Vagina (tissue), 2 donors: Measurements from ENCODE around the gene SEMA3A. TPM values are rescaled to one million over a fixed set of nuclear protein-coding genes. Genes with fewer than 3 reads are reported as not detected.
"Not testable (repeated sequence)": the region's sequence is repeated elsewhere in the genome, so short reads cannot be mapped to it uniquely, and the experiment has no call there.

Experiments used
- DNase-seq, 2 donors: peaks; one replicate each; pipeline ENCODE4 v3.0.0-alpha.2; 2017; ENCODE audit errors: extremely low spot score in 2 of 2
- H3K27ac ChIP-seq: fragments of 200-600 bp; sonication (generic); one replicate; pipeline ENCODE4 v1.5.1; 2019
- H3K27me3 ChIP-seq: fragments of 200-600 bp; sonication (generic); one replicate; pipeline ENCODE4 v1.5.1; 2019
- H3K36me3 ChIP-seq, 2 donors: fragments of 200-600 bp; sonication (generic); one replicate each; pipeline ENCODE4 v1.5.1; 2017 to 2019
- H3K4me1 ChIP-seq: fragments of 200-600 bp; sonication (generic); one replicate; pipeline ENCODE4 v1.5.1; 2019
- H3K4me3 ChIP-seq, 2 donors: fragments of 200-600 bp; sonication (generic); 1 replicate in 1 of 2; 2 replicates in 1 of 2; pipeline ENCODE4 v1.5.1; 2016 to 2019
- H3K9me3 ChIP-seq: fragments of 200-600 bp; sonication (generic); one replicate; pipeline ENCODE4 v1.5.1; 2019
- POLR2A ChIP-seq, 2 donors: fragments of 450-650 bp; IDR thresholded peaks; one replicate each; pipeline ENCODE4 v1.6.1; 2017; ENCODE audit warnings: antibody characterized with exemption in 2 of 2, mild to moderate bottlenecking in 2 of 2, moderate library complexity in 2 of 2
- POLR2AphosphoS5 ChIP-seq, 2 donors: sonication (generic); formaldehyde crosslinking; IDR thresholded peaks; one replicate each; pipeline ENCODE4 v1.9.0; 2017; ENCODE audit warnings: antibody characterized with exemption in 2 of 2, mild to moderate bottlenecking in 2 of 2, low read depth in 1 of 2; ENCODE audit not compliant: insufficient read depth in 1 of 2
- intact Hi-C: fragments of 100-400 bp; cut with DNase I; formaldehyde crosslinking; loops from one replicate; pipeline ENCODE4 v1.15.1; 2023
- total RNA-seq: library from RNA; depleted of rRNA; stranded (reverse); fragments of >200 nt; gene quantifications from one replicate; pipeline ENCODE4 v1.2.3, GENCODE V29; 2016
- TF ChIP-seq, protein P1 (sequence below), 3 experiments: fragments of 450-650 bp in 2 of 3; fragments of 200-600 bp in 1 of 3; sonication (generic) in 1 of 3; IDR thresholded peaks; one replicate each; pipeline ENCODE4 v1.5.1; 2017 to 2019; ENCODE audit warnings: antibody characterized with exemption in 3 of 3, mild to moderate bottlenecking in 2 of 3, moderate library complexity in 2 of 3

Gene SEMA3A
- total RNA-seq: 3.4 TPM

DNA sequence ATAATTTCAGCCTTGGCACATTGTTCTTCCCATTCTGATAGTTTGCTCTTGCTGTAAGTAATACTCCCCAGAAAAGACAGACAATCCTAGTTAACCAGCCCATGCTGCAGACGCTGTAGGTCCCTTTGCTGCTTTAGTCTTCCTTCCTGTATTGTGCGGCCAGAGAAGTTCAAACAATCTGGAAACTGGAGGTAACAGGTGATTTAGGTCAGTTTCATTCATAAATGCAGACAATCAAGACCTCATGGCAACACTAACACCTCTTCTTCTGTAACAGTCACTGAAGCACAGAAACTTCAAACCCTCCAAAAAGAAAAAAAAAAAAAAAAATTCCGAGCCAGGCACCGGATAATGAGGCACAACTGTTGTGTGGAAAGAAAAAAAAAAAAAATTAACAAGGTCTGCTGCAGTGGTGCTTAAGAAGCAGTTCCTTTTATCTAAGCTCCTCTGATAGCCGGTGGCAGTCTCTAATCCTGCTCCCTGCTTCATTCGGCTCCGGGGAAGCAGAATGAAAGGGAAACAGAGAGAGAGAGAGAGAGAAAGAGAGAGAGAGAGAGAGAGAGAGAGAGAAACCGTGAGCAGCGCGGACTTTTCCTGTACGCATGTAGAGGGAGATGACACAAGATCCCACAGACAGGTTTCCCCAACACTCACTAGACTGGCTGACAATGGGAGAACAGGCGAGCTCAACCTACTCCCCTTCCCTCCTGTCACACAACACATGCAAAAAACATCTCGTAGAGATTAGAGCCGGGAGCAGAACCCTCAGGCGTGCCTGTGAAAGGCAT, at the start of gene SEMA3A:
Gene SEMA3A (minus strand): TSS at position 306 of the 788 bp plus-strand sequence. CDS start 203 bp downstream, at position 103.
- Histone ChIP-seq H3K4me3 (peak within 1 kb of the TSS; percentile 36), H3K36me3 (no peaks in the 10 kb centered on the region), H3K9me3 (no peaks in the 10 kb centered on the region), H3K4me1 (no peaks in the 10 kb centered on the region), H3K27me3 (no peaks in the 10 kb centered on the region), H3K27ac (no peak within 1 kb of the TSS)
- TF ChIP-seq POLR2AphosphoS5 (IDR thresholded peaks at IDR 0.05; ENCODE audit: insufficient read depth in 1 of 2, low read depth in 1 of 2): no peak
- TF ChIP-seq, protein P1, sequence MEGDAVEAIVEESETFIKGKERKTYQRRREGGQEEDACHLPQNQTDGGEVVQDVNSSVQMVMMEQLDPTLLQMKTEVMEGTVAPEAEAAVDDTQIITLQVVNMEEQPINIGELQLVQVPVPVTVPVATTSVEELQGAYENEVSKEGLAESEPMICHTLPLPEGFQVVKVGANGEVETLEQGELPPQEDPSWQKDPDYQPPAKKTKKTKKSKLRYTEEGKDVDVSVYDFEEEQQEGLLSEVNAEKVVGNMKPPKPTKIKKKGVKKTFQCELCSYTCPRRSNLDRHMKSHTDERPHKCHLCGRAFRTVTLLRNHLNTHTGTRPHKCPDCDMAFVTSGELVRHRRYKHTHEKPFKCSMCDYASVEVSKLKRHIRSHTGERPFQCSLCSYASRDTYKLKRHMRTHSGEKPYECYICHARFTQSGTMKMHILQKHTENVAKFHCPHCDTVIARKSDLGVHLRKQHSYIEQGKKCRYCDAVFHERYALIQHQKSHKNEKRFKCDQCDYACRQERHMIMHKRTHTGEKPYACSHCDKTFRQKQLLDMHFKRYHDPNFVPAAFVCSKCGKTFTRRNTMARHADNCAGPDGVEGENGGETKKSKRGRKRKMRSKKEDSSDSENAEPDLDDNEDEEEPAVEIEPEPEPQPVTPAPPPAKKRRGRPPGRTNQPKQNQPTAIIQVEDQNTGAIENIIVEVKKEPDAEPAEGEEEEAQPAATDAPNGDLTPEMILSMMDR (IDR thresholded peaks at IDR 0.05): peak in 1 of 3 experiments; percentile 19
- no peak for DNase-seq
- intact Hi-C loops: no loop called here

- intact Hi-C loops, H3K27ac ChIP-seq, H3K27me3 ChIP-seq, H3K4me1 ChIP-seq, H3K4me3 ChIP-seq, H3K36me3 ChIP-seq, H3K9me3 ChIP-seq, DNase-seq: not testable (repeated sequence)
Measured at GRCh38 chr7:84243037-84243436, 48.4 kb upstream of the SEMA3A start.

DNA sequence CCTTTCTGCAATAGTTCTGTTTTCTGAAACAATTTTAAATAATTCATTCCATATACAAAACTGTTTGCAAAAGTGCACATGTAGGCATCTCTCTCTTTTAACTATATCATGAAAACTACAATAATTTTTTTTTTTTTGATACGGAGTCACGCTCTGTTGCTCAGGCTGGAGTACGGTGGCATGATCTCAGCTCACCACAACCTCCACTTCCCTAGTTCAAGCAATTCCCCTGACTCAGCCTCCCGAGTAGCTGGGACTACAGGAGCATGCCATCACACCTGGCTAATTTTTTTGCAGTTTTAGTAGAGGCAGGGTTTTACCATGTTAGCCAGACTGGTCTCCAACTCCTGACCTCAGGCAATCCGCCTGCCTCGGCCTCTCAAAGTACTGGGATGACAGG, 44.0 kb upstream of the SEMA3A start:
- intact Hi-C loops: no loop called here
- Histone ChIP-seq H3K27ac (no peak overlapping the region), H3K4me3 (no peak overlapping the region), H3K27me3 (no peaks in the 10 kb centered on the region), H3K36me3 (no peaks in the 10 kb centered on the region), H3K4me1 (no peaks in the 10 kb centered on the region), H3K9me3 (no peaks in the 10 kb centered on the region)
- no peak for DNase-seq
- TF ChIP-seq POLR2A (IDR thresholded peaks at IDR 0.05): no peak
- TF ChIP-seq, protein P1 (IDR thresholded peaks at IDR 0.05): no peak
- no peak for TF ChIP-seq POLR2AphosphoS5 (IDR thresholded peaks at IDR 0.05; ENCODE audit: insufficient read depth in 1 of 2, low read depth in 1 of 2)

- H3K4me1 ChIP-seq: no peaks in the 10 kb centered on the region
- H3K9me3 ChIP-seq: no peaks in the 10 kb centered on the region
- no peak for TF ChIP-seq POLR2A (IDR thresholded peaks at IDR 0.05)
- no peak for TF ChIP-seq POLR2AphosphoS5 (IDR thresholded peaks at IDR 0.05; ENCODE audit: insufficient read depth in 1 of 2, low read depth in 1 of 2)
- TF ChIP-seq, protein P1 (IDR thresholded peaks at IDR 0.05): no peak
- intact Hi-C loops: no loop called here
- H3K27me3 ChIP-seq: no peaks in the 10 kb centered on the region
- no peaks in the 10 kb centered on the region for H3K36me3 ChIP-seq
- H3K27ac ChIP-seq: no peak overlapping the region
- no peak for DNase-seq
- no peak overlapping the region for H3K4me3 ChIP-seq
Measured at GRCh38 chr7:84237533-84238173, 43.1 kb upstream of the SEMA3A start.

GRCh38 chr7:84236398-84236797, 41.8 kb upstream of the SEMA3A start:
- Histone ChIP-seq H3K4me3 (no peak overlapping the region), H3K27ac (no peak overlapping the region), H3K36me3 (no peaks in the 10 kb centered on the region), H3K9me3 (no peaks in the 10 kb centered on the region), H3K4me1 (no peaks in the 10 kb centered on the region), H3K27me3 (no peaks in the 10 kb centered on the region)
- no peak for TF ChIP-seq POLR2AphosphoS5 (IDR thresholded peaks at IDR 0.05; ENCODE audit: insufficient read depth in 1 of 2, low read depth in 1 of 2)
- TF ChIP-seq, protein P1 (IDR thresholded peaks at IDR 0.05): no peak
- TF ChIP-seq POLR2A (IDR thresholded peaks at IDR 0.05): no peak
- DNase-seq: no peak
- intact Hi-C loops: no loop called here
